ENCODE measurements around the gene PRKD1.

DNA sequence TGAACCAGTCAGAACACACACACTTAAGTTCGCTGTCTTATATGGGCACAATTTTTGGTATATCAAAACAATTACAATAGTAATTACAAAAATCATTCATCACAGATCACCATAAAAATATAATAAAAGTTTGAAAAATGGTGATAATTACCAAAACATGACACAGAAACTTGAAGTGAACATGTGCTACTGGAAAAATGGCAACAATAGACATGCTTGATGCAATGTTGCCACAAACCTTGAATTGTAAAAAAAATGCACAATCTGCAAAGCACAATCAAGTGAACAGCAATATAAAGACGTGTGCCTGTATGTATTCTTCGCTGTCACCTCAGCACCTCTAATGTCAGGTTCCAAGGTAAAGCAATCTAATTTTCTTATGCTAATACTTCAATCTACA, 117.6 kb downstream of the PRKD1 start:
- TF ChIP-seq CEBPB (IDR thresholded peaks at IDR 0.05) (no peak), CREB1 (IDR thresholded peaks at IDR 0.05; ENCODE audit: low read depth) (no peak), REST (IDR thresholded peaks at IDR 0.05; ENCODE audit: low read depth) (no peak)

Data from Ishikawa (cell line).